ENCODE data around the gene NIFK. TPM values are rescaled to one million over a fixed set of nuclear protein-coding genes. Genes with fewer than 3 reads are reported as not detected.
"Not testable (repeated sequence)": the region's sequence is repeated elsewhere in the genome, so short reads cannot be mapped to it uniquely, and the experiment has no call there.

The NIFK gene
- total and polyA plus RNA-seq, 2 donors (not counting 3 experiments of a cell fraction or from before 2014, with no cell fraction given) = 10.7 to 59.7 TPM

DNA sequence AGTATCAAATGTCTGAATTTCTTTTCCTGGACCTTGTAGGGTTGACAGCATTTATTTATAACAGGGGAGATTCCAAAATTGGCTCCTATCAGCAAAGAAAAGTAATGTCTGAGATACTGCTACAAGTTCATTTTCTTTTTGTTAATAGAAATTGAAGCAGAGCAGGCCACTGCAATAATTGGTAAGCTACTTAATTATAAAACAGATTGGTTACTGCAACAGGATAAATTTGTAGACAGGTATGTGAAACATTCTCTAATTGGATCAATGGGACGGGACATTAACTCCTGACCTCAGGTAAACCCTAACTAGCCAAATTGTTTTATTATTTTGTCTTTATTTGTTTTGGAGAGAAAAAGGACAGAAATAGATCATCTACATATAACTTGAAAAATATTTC lies 20.5 kb downstream of the NIFK start:
- FAIRE-seq (no peak), DNase-seq (ENCODE audit: low read depth, low spot score) (no peak)
- dilution Hi-C loops (cut with MboI; ENCODE audit: extremely low pct_ligation_motif_present, low sequenced_read_pairs) = no loop called here
- POLR2A ChIA-PET = interaction anchor here (0.6 kb wide), 1 partner anchor 184 kb away, joined by 3 read pairs; no protein-coding TSS in a partner anchor
- intact Hi-C loops (cut with micrococcal nuclease) = loop anchor here (10.0 kb wide), 1 partner anchor 621 kb away; no protein-coding TSS in a partner anchor
- Histone ChIP-seq H4K20me1 (replicated peaks; ENCODE audit: control insufficient read depth, extremely low read depth, insufficient read depth, low read length) (no peaks in the 10 kb centered on the region), H3K9ac (replicated peaks; ENCODE audit: extremely low read depth, insufficient read depth, low read length) (no peak overlapping the region), H3K9me3 (replicated peaks; ENCODE audit: control insufficient read depth, insufficient read depth, low read length) (no peaks in the 10 kb centered on the region), H3K79me2 (ENCODE audit: control insufficient read depth, insufficient read depth, low read length) (no peaks in the 10 kb centered on the region), H3K4me1 (ENCODE audit: control insufficient read depth, extremely low read depth, insufficient read depth, low read length) (no peaks in the 10 kb centered on the region), H3K36me3 (ENCODE audit: control insufficient read depth in 2 of 2, extremely low read depth in 1 of 2, insufficient read depth in 2 of 2, low read length in 2 of 2) (no peaks in the 10 kb centered on the region), H3K9me1 (replicated peaks; ENCODE audit: control insufficient read depth, extremely low read depth, insufficient read depth, low read length) (no peaks in the 10 kb centered on the region), H3K4me2 (ENCODE audit: insufficient read depth, low read length) (no peak overlapping the region), H3K27ac (ENCODE audit: insufficient read depth, low read depth, low read length) (no peak overlapping the region), H2AFZ (ENCODE audit: low read depth, low read length) (no peak overlapping the region), H3K4me3 (replicated peaks in 1 of 3; ENCODE audit: insufficient read depth in 1 of 3, low read depth in 1 of 3, low read length in 3 of 3) (no peak overlapping the region), H3K27me3 (ENCODE audit: control insufficient read depth in 2 of 2, insufficient read depth in 2 of 2, low read length in 2 of 2) (peaks cover 3% of the 10 kb centered on the region in 2 experiments)
- no TSS peak for BruUV-seq (replicated peaks)
- TF ChIP-seq POLR2A (IDR thresholded peaks at IDR 0.05; ENCODE audit: low read depth, low read length) (no peak), GATA2 (IDR thresholded peaks at IDR 0.05; ENCODE audit: insufficient read depth, insufficient read length, low read depth, low read length) (no peak), POLR2AphosphoS5 (IDR thresholded peaks at IDR 0.05; ENCODE audit: insufficient read depth, low read depth, low read length) (no peak), EZH2 (IDR thresholded peaks at IDR 0.05; ENCODE audit: borderline replicate concordance, low read depth, low read length, severe bottlenecking) (no peak), FOS (IDR thresholded peaks at IDR 0.05; ENCODE audit: borderline replicate concordance, insufficient read depth, low read length) (no peak), JUN (IDR thresholded peaks at IDR 0.05; ENCODE audit: borderline replicate concordance, insufficient read depth, insufficient read length, low read depth) (no peak)
- TF ChIP-seq, protein P1, sequence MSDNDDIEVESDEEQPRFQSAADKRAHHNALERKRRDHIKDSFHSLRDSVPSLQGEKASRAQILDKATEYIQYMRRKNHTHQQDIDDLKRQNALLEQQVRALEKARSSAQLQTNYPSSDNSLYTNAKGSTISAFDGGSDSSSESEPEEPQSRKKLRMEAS (IDR thresholded peaks at IDR 0.05; ENCODE audit: insufficient read depth, insufficient read length) = no peak
- TF ChIP-seq, protein P2, sequence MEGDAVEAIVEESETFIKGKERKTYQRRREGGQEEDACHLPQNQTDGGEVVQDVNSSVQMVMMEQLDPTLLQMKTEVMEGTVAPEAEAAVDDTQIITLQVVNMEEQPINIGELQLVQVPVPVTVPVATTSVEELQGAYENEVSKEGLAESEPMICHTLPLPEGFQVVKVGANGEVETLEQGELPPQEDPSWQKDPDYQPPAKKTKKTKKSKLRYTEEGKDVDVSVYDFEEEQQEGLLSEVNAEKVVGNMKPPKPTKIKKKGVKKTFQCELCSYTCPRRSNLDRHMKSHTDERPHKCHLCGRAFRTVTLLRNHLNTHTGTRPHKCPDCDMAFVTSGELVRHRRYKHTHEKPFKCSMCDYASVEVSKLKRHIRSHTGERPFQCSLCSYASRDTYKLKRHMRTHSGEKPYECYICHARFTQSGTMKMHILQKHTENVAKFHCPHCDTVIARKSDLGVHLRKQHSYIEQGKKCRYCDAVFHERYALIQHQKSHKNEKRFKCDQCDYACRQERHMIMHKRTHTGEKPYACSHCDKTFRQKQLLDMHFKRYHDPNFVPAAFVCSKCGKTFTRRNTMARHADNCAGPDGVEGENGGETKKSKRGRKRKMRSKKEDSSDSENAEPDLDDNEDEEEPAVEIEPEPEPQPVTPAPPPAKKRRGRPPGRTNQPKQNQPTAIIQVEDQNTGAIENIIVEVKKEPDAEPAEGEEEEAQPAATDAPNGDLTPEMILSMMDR (IDR thresholded peaks at IDR 0.05; ENCODE audit: extremely low read depth in 1 of 2, insufficient read depth in 1 of 2, low read depth in 1 of 2, low read length in 2 of 2) = no peak
- CTCF ChIA-PET = interaction anchor here (0.8 to 1.7 kb wide), 7 partner anchors 120 to 621 kb away, joined by 3 to 8 read pairs (median 4); partner anchors contain the start of gene RNU4ATAC

DNA sequence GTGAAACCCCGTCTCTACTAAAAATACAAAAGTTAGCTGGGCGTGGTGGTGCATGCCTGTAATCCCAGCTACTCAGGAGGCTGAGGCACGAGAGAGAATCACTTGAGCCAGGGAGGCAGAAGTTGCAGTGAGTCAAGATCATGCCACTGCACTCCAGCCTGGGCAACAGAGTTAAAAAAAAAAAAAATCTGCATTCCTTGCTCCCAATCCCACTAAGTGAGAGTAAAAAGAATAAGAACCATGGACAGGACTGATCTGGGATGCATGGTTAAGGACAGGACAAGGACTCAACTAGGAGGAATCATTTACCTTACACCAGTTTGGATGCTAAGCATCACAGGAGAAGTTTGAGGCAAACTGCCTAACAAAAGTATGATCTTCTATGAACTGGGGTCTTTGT lies 25.2 kb downstream of the NIFK start:
- FAIRE-seq; DNase-seq (ENCODE audit: low read depth, low spot score); H3K4me1 ChIP-seq (ENCODE audit: control insufficient read depth, extremely low read depth, insufficient read depth, low read length); H3K4me3 ChIP-seq (replicated peaks in 1 of 3; ENCODE audit: insufficient read depth in 1 of 3, low read depth in 1 of 3, low read length in 3 of 3); BruUV-seq (replicated peaks); H3K4me2 ChIP-seq (ENCODE audit: insufficient read depth, low read length); H3K27ac ChIP-seq (ENCODE audit: insufficient read depth, low read depth, low read length); H3K9ac ChIP-seq (replicated peaks; ENCODE audit: extremely low read depth, insufficient read depth, low read length); H3K9me1 ChIP-seq (replicated peaks; ENCODE audit: control insufficient read depth, extremely low read depth, insufficient read depth, low read length); H2AFZ ChIP-seq (ENCODE audit: low read depth, low read length); H4K20me1 ChIP-seq (replicated peaks; ENCODE audit: control insufficient read depth, extremely low read depth, insufficient read depth, low read length); H3K36me3 ChIP-seq (ENCODE audit: control insufficient read depth in 2 of 2, extremely low read depth in 1 of 2, insufficient read depth in 2 of 2, low read length in 2 of 2); dilution Hi-C loops (cut with MboI; ENCODE audit: extremely low pct_ligation_motif_present, low sequenced_read_pairs); CTCF ChIA-PET; H3K9me3 ChIP-seq (replicated peaks; ENCODE audit: control insufficient read depth, insufficient read depth, low read length); H3K79me2 ChIP-seq (ENCODE audit: control insufficient read depth, insufficient read depth, low read length); POLR2A ChIA-PET: not testable (repeated sequence)
- intact Hi-C loops (cut with micrococcal nuclease) = loop anchor here (10.0 kb wide), 1 partner anchor 617 kb away; no protein-coding TSS in a partner anchor
- peaks cover 3 to 10% of the 10 kb centered on the region in 2 experiments for H3K27me3 ChIP-seq (ENCODE audit: control insufficient read depth in 2 of 2, insufficient read depth in 2 of 2, low read length in 2 of 2)

Measured in endothelial cell of umbilical vein (primary cell).